Middle frontal gyrus (tissue), 1 donor: ENCODE results near the gene WSB1.
A peak's percentile ranks its signal among the peaks of the same experiment; 100 is the strongest.
"Not testable (repeated sequence)": the region's sequence is repeated elsewhere in the genome, so short reads cannot be mapped to it uniquely, and the experiment has no call there.

Source experiments
- DNase-seq: peaks from one replicate; pipeline ENCODE4 v3.0.0-alpha.2; 2015; ENCODE audit warnings: low spot score; ENCODE audit errors: extremely low spot score

The WSB1 gene

GRCh38 chr17:27293898-27294688 lies at the start of gene WSB1:
Gene WSB1 (plus strand): TSS chr17:27294114. CDS start chr17:27294396, 282 bp downstream.
- DNase-seq = peak; percentile 91

- peak; percentile 39 for DNase-seq
Measured at GRCh38 chr17:27244491-27245223, 49.3 kb upstream of the WSB1 start.

GRCh38 chr17:27245230-27245696 lies 48.7 kb upstream of the WSB1 start:
- DNase-seq = peak; percentile 26

- DNase-seq = no peak
Measured at GRCh38 chr17:27246537-27246936, 47.4 kb upstream of the WSB1 start.

GRCh38 chr17:27247071-27247957 lies 46.6 kb upstream of the WSB1 start:
- DNase-seq = no peak

GRCh38 chr17:27247958-27248342 lies 46.0 kb upstream of the WSB1 start:
- no peak for DNase-seq

GRCh38 chr17:27250791-27251190 lies 43.1 kb upstream of the WSB1 start:
- DNase-seq = not testable (repeated sequence)

- DNase-seq = not testable (repeated sequence)
Measured at GRCh38 chr17:27254802-27255201, 39.1 kb upstream of the WSB1 start.

- no peak for DNase-seq
Measured at GRCh38 chr17:27256225-27257030, 37.5 kb upstream of the WSB1 start.

GRCh38 chr17:27257031-27257357 lies 36.9 kb upstream of the WSB1 start:
- DNase-seq = no peak

- DNase-seq = no peak
Measured at GRCh38 chr17:27259356-27259755, 34.6 kb upstream of the WSB1 start.

GRCh38 chr17:27263386-27263785 lies 30.5 kb upstream of the WSB1 start:
- no peak for DNase-seq

- no peak for DNase-seq
Measured at GRCh38 chr17:27264068-27264812, 29.7 kb upstream of the WSB1 start.

GRCh38 chr17:27265333-27265732 lies 28.6 kb upstream of the WSB1 start:
- no peak for DNase-seq

- DNase-seq = no peak
Measured at GRCh38 chr17:27266228-27266627, 27.7 kb upstream of the WSB1 start.

GRCh38 chr17:27268394-27269085 lies 25.4 kb upstream of the WSB1 start:
- no peak for DNase-seq

- DNase-seq = no peak
Measured at GRCh38 chr17:27269201-27269600, 24.7 kb upstream of the WSB1 start.

GRCh38 chr17:27269974-27270373 lies 23.9 kb upstream of the WSB1 start:
- no peak for DNase-seq

- no peak for DNase-seq
Measured at GRCh38 chr17:27276653-27277156, 17.2 kb upstream of the WSB1 start.
